SIG-M5 treated with dmso at 0.1 percent for 504 hours (cell line): Measurements from ENCODE around the gene TAF4.

Experiments used
- DNase-seq: peaks from one replicate; lab custom pipeline; 2025; ENCODE audit not compliant: unreplicated experiment; lab: John Stamatoyannopoulos, UW

TAF4 gene

DNA sequence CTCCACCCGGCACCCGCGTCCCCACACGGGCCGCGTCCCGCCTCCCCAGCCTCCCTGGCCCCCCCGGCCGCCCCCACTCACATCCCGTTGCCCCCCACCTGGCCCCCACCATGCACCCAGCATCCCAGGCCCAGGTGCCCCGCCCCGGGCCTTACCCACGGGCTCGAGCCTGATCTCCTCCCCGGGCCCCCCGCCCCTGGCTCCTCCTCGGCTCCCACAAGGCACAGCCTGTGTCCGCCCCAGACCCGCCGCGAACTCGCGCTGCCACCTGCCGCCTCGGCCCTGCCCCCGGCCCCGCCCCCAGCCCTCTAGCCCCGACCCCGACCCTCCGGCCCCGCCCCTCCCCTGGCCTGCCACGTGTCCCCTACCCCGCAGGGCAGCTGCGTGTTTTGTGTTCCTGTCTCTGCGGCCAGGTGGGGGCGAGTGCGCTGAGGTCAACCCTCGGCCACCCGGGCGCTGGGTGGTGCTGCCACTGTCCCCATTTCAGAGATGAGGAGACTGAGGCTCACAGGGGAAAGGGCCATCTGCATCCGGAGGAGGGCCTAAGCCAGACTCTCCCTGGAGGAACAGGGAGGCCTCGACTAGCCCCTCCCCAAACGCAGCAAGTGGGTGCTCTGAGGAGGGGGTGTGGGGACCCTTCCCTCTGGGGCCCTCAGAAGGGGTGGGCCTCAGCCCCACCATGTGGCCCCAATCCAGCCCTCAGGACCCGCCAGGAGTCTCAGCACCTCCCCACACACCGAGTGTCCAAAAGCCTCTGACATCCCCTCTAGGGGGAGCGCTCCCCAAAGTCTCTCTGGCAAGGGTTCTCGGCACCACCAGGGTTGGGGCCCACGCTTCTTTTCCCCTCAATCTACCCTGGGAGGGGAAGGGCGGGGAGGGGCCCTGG lies 99.8 kb downstream of the TAF4 start:
- no peak for DNase-seq

DNA sequence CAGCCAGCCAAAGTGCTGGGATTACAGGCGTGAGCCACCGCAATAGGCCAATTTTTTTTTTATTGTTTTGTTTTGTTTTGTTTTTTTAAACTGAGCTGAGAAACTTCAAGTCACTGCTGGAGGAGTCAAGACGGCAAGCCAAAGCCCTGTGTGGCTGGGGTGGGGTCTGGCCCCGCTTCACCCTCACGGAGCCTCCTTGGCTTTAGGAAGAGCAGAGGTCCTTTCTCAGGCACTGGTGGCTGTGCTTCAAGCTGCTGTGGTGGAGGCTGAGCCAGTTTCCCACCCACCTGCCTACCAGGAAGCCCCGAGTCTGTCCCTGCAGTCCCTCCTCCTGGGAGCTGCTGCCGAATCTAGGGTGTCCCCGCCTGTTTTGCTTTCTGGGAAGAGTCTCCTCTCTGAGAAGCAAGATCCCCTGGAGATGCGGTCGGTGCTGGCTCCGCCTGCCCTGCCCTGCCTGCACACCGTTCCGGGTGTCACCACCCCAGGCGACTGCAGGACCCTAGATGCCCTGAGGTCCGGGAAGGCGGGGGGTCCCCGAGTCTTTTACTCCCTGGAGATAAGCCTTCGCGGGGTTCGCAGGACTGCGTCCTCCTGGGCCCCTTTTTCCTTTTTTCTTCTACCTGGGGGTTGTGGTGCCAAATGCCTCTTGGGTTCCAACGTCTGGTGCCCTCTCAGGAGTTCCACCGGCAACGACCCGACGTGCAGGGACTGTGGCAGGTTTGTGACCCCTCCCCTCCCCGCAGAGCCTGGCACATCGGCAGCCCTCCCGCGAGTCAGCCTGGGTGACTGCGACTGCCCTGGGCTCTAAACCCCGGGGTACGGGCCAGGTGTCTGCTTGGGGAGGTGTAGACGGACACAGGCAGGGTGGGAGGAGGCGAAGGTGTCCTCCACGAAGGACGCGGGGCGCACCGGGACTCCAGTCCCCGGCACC lies 100.7 kb downstream of the TAF4 start:
- DNase-seq: no peak

DNA sequence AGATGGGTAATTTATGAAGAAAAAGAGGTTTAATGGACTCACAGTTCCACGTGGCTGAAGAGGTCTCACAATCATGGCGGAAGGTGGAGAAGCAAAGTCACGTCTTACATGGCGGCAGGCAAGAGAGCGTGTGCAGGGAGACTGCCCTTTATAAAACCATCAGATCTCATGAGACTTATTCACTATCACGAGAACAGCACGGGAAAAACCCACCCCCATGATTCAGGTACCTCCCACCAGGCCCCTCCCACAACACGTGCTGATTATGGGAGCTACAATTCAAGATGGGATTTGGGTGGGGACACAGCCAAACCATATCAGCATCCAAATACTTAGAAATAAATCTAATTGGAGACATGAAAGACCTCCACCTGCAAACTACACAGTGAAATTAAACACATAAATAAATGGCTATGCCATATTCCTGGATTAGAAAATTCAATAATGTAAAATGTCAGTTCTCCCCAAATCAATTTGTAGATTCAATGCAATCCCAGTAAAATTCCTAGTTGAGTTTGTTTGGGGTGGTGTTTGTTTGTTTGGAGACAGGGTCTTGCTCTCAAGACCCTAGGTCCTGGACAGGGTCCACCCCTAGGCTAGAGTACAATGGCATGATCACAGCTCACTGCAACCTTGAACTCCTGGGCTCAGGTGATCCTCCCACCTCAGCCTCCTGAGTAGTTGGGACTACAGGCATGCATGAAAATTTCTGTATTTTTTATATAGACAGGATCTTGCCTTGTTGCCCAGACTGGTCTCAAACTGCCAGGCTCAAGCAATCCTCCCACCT lies 101.6 kb downstream of the TAF4 start:
- no peak for DNase-seq

DNA sequence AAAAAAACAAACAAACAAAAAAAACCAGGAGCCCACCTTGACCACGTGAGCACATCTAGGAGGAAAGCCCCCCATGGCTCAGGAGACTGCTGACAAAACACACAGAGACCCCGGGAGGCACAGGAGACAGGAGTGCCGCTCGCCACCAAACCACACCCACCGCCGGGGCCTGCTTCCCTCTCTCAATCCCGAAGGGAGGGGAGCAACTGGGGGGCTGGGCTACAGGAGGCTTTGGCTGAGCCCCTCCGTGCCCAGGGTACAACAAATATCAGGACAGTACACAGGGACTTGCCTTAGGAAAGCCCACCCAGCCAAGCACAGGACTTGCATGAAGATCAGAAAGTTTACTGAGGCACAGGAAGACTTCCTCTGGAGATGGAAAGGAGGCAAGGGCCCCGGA lies 102.5 kb downstream of the TAF4 start:
- no peak for DNase-seq

DNA sequence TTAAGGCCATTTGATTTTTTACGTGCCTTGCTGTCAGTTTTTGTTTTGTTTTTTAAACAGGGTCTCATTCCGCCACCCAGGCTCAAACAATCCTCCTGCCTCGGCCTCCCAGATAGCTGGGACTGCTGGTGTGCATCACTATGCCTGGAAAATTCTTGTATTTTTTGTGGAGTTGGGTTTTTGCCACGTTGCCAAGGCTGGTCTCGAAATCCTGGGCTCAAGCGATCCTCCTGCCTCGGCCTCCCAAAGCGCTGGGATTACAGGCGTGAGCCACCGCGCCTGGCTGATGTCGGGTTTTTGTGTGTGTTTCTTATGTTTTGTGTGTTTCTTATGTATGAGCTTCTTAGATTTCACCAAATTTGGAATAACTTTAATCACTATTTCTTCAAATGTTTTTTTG lies 104.8 kb downstream of the TAF4 start:
- no peak for DNase-seq

DNA sequence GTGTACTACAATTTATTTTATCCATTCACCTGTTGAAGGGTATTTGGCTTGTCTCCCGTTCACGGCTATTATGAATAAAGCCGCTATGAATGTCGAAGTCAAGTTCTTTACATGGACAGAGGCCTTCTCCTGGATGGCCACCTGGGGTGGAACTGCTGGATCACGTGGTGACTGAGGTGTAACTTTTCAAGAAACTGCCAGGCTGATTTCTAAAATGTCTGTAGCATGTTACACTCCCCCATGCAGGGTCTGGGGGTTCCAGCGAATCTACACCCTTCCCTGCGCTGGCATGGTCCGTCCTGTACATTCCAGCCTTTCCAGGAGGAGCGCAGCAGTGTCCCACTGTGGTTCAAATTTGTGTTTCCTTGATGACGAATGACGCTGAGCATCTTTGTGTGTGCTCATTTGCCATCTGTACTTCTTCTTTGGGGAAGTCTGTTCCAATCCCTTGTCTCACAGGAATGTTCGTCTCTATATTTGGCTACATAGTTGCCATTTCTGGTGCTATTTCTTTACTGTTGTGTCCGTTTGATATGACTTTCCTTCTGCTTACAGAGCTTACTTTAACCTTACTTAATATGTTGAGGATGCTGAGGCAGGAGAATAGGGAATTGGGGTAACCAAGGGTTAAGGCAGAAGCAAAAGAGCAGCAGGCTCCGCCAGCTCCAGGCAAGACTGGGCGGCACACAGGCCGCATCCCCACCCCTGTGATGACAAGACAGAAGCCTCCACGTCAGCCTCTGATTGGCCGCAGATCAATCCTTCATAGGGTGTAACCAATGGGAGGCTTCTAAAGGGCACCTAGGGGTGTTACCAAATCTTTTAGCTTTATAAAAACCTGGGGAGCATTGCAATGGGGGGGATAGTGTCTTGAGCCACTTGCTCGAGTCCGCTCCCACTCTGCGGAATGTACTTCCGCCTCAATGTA lies 106.6 kb downstream of the TAF4 start:
- no peak for DNase-seq

DNA sequence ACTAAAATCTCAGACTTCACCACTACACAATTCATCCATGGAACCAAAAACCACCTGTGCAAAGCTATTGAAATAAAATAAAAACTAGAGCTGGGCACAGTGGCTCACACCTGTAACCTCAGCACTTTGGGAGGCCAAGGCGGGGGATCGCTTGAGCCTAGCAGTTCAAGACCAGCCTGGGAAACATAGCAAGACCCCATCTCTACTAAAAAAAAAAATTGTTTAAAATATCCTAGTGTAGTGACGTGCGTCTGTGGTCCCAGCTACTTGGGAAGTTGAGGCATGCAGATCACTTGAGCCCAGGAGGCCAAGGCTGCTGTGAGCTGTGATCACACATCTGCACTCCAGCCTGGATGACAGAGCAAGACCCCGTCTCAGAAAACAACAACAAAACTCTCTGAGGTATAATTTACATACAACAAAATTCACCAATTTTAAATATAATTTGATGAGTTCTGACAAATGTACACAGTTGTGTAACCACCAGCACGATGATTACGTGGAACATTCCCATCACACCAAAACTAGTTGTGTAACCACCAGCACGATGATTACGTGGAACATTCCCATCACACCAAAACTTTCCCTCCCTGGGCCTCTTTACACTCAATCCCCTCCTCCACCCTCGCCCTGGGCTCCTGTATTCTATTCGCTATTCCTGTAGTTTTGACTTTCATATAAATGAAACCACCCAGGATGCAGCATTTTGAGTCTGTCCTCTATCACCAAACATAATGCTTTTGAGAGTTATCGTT lies 107.5 kb downstream of the TAF4 start:
- no peak for DNase-seq

DNA sequence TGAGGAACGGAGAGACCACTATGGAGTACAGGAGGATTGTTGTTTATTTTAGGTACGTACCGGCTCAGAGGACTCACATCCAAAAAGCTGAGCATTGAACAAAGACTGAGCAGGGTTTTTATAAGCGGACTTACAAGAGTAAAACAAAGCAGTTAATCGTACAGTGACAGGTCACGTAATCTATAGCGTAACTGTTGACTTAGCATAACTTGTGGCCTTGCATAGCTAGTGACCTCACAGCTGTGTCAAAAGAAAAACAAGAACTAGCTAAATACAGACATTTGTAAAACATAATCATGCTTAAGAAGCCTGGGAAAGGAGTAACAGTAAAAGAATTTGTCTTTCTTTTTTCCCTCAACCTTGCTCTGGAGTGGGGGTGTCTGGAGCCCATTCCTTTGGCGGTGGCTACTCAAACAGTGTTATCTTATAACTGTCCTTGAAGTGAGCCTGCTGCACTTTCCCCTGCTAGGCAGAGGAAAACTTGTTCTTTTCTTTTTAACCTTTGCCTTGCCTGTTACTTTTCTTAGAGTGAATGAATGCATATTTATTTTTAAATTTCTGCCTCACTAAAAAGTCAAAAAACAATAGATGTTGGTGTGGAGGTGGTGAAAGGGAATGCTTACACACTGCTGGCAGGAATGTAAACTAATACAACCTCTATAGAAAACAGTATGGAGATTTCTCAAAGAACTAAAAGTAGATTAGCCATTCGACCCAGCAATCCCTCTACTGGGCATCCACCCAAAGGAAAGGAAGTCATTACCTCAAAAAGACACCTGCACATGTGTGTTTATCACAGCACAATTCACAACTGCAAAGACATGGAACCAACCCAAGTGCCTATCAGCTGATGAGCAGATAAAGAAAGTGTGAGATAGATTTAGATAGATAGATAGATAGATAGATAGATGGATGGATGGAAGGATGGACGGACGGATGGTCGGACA lies 109.0 kb downstream of the TAF4 start:
- no peak for DNase-seq

DNA sequence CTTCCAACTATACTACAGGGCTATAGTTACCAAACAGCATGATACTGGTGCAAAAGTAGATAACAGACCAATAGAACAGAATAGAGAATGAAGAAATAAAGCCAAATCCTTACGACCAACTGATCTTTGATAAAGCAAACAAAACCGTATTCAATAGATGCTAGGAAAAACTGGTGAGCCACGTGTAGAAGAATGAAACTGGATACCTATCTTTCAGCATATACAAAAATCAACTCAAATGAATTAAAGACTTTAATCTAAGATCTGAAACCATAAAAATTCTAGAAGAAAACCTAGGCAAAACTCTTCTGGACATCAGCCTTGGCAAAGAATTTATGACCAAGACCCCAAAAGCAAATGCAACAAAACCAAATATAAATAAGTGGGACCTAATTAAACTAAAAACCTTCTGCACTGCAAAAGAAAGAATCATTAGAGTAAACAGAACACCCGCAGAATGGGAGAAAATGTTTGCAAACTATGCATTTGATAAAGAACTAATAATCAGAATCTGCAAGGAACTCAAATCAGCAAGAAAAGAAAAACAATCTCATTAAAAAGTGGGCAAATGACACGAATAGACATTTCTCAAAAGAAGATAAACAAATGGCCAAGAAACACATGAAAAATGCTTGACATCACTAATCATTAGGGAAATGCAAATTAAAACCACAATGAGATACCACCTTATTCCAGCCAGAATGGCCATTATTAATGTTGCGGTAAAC lies 109.8 kb downstream of the TAF4 start:
- no peak for DNase-seq

DNA sequence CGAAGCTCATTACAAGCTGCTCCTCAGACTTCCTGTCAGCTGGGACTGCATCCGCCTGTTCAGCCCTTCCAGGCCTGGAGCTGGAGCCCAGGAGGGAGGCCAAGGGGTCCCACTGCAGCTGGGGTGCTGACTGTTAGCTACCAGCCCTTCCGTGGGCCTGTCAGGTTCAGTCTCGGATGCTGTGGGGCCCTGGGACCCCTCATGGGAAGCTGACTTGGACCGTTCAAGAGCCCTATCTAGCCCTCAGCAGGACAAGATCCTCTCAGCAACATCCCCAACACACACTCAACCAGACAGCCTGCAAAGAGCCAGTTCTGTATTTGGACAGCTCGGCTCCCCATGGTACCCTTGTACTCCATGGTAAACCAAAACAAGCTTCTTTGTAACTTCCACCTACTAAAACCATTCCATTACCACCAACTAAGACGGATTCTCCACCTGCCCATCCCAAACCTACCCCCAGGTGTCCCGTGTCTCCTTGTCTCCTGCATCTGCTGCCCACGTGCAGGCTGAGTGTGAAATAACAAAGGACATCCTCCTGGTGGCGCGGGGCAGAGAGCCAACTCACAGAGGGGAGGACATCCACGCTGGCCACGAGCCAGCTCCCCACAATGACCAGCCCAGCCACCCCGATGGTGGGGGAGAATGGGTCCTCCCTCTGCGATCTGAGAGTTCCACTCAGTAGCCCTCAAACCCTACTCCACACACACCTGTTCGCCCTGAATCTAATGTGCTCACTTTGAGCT lies 111.2 kb downstream of the TAF4 start:
- DNase-seq: no peak

DNA sequence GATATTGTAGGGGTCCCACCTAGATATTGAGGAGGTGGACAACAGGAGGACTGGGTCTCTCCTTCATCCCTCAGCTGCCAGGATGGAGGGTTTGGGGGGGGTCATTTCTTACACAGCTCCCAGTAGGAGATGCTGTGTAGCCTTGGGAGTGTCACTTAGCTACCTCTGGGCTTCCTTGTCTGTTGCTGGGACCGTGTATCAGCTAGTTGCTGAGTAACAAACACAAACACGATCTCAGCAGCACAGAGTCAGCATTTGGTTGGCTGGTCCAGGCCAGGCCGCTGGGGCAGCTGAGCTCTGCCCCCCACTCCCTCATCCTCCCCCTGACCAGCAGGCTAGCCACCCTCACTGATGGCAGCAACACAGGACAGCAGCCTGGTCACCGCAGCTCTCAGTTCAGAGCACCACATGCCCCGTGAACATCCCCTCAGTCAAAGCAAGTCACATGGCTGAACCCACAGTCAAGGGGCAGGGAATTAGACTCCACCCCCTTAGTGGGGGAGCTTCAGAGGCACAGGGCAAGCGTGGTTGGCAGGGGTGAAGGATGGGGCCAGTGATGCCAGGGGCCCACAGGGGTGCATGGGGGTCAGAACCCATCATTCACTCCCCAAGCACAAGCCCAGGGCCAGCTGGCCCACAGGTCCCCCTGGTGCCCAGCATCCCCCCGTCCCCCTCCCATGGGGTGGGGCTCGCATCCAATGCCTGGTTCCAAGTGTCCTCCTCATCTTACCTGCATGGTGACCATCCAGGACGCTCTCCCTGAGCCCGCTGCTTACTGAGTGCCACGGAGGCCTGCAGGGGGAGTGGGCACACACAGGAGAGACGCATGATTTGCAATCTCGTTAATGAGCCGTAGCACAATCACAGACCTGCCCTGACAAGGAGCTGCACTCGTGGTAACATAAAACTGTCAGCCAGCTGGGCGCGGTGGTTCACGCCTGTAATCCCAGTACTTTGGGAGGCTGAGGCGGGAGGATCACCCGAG lies 112.4 kb downstream of the TAF4 start:
- no peak for DNase-seq

DNA sequence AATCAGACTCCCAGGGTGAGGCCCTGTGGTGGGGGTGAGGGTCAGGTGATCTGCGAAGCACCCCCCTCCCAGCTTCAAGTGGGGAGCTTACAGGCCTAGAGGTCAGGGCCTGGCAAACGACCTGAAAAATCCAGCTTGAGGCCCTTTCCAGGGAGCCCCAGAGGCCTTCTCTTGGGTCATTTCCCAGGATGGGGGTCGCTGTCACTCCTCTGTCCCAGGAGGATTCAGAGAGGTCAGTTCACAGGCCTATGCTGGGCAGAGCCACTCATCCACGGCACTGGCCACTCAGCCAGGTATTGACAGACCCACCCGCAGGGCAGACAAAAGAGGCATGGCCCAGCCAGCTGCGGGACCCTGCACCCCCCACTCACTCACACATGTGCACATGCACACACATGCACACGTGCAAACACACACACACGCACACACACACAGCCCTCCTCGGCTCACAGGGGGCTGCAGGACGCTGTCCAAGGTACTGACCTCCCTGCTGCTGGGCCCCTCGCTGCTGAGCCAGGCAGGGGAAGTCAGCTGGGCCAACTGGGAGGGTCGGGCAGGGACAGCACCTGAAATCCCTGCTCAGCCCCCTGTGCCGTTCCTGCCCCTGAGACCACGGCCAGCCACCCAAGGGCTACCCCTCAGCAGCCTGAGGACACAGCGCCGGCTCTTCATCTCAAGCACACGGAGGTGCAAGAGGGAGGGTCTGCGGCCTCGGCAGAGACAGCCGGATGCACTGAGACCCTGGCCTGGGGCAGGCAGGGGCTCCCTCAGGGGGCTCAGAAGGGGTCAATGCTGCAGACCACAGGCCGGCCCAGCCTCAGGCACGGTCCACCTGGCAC lies 113.8 kb downstream of the TAF4 start:
- no peak for DNase-seq

DNA sequence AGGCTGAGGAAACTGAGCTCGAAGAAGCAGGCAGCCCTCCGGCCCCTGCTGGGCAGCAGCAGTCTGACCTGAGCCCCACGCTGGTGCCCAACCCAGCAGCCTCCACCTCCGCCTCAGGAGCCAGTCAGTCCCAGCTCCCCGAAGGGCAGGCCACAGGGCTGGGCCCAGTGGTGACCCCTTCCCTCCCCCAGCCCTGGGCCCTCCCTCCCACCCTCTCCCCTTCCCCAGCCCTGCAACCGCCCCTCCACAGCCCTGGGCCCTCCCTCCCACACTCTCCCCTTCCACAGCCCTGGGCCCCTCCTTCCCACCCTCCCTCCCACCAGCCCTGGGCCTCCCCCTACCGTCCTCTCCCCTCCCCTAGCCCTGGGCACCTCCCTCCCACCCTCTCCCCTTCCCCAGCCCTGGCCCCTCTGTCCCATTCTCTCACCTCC lies 115.0 kb downstream of the TAF4 start:
- DNase-seq: no peak

DNA sequence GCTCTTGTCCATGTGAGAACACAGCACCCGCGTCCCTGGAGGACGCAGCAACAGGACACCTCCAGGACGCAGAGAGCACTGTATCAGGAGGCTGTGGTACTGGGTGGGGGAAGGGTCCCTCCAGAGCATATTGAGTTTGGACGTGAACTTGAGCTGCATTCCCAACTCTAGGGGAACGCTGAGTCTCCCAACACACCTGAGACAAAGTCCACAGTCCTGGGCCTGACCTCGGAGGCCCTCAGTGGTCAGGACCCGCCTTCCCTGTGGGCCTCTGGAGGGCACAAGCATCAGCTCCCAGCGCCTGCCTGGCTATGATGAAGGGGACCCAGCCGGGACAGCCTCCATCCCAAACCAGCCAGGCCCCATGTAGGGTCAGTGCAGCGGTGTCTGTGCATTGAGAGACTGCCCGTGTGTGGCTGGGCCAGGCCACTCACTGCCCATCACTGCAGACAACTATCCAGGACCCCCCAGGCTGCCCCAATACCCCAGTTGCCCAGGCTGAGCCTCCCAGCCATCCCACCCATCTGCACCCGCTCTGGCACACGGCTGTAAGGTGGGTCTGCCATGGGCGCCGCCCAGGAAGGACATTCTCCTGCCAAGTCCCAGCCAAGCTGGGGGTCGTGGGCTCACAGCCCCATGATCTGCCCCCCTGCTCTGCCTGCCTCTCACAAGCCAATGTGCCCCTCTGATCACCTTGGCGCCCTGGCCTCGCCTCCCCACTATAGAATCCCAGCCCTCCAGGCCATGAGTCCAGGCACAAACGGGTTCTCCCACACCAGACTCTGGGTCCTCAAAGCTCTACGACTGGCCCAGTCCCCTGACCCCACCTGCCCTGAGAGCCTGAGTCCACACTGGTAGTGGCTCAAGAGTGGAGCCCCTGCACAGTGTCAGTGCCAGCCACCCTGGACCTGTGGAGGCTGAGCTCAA lies 115.7 kb downstream of the TAF4 start:
- DNase-seq: no peak
